Measurements from ENCODE around the gene MARS1.

- TF ChIP-seq EZH2phosphoT487 (IDR thresholded peaks at IDR 0.05; ENCODE audit: unreplicated experiment): no peak
- no peak for TF ChIP-seq CTCF (conservative IDR thresholded peaks at IDR 0.05; ENCODE audit: low read depth in 2 of 2)
- no peak for TF ChIP-seq EZH2 (IDR thresholded peaks at IDR 0.05; ENCODE audit: low read depth, unreplicated experiment)
- TF ChIP-seq JUNB (IDR thresholded peaks at IDR 0.05; ENCODE audit: unreplicated experiment): no peak
- no peak for TF ChIP-seq POLR2AphosphoS5 (IDR thresholded peaks at IDR 0.05; ENCODE audit: low read depth)
- TF ChIP-seq ZNF331 (CRISPR knock-in tag; IDR thresholded peaks at IDR 0.05; ENCODE audit: low read depth): no peak
- TF ChIP-seq ETS1 (IDR thresholded peaks at IDR 0.05): no peak
- TF ChIP-seq ZNF114 (CRISPR knock-in tag; IDR thresholded peaks at IDR 0.05): no peak
- no peak for TF ChIP-seq STAT1 (IDR thresholded peaks at IDR 0.05; ENCODE audit: unreplicated experiment)
- no peak for TF ChIP-seq CREB1 (CRISPR knock-in tag; IDR thresholded peaks at IDR 0.05; ENCODE audit: low read depth)
- no peak for TF ChIP-seq REST (IDR thresholded peaks at IDR 0.05; ENCODE audit: unreplicated experiment)
- no peak for TF ChIP-seq NANOG (IDR thresholded peaks at IDR 0.05; ENCODE audit: borderline replicate concordance)
These were observed 25.4 kb downstream of the MARS1 start for GRCh38 chr12:57513266-57513665.

All from GM23338 (cell line).